GM08714 (cell line): ENCODE data around the gene LATS2.
"Not testable (repeated sequence)": the region's sequence is repeated elsewhere in the genome, so short reads cannot be mapped to it uniquely, and the experiment has no call there.

ENCODE experiments used
- H3K4me3 ChIP-seq: fragments of 200-500 bp; sonication (Bioruptor generic); 2 replicates; pipeline ENCODE4 v1.5.1; 2014; ENCODE audit warnings: mild to moderate bottlenecking, low read length, inconsistent platforms
- ZNF274 ChIP-seq: IDR thresholded peaks from 2 replicates; pipeline ENCODE4 v1.6.1; 2012; ENCODE audit warnings: mild to moderate bottlenecking, low read depth, low read length

Gene LATS2

DNA sequence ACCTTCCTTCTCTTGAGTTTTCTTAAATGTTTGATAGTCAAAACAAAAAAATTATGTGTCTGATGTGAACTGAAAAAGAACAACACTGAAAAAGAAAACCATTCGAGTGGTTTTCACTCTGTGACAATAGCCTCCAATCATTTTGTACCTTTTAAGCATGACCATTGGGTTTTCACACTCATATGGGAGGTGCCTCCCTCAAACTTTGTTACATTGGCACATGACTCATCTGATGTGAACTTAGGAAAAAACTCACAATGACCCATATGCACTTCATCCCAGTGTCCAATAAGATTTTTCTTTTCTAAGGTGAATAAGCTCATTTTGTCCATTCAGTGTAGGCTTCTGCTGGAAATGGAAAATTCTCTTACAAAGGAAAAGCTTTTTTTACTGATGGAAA lies 92.2 kb downstream of the LATS2 start:
- TF ChIP-seq ZNF274 = no peak
- no peak overlapping the region for H3K4me3 ChIP-seq

DNA sequence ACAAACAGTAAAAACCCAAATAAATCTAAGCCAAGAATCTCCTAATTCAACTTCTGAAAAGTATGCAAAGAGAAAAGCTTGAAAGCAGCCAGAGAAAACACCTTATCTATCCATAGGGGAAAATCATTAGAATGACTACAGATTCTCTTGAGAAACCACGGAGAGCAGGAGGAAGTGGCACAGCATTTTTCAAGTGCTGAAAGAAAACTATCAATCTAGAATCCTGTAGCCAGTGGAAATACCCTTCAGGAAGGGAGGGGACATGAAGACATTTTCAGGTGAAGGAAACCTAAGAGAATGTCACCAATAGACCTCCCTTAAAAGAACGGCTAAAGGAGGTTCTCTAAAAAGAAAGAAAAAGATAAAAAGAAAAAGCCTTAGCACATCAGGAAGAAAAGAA lies 92.6 kb downstream of the LATS2 start:
- H3K4me3 ChIP-seq = no peak overlapping the region
- no peak for TF ChIP-seq ZNF274

DNA sequence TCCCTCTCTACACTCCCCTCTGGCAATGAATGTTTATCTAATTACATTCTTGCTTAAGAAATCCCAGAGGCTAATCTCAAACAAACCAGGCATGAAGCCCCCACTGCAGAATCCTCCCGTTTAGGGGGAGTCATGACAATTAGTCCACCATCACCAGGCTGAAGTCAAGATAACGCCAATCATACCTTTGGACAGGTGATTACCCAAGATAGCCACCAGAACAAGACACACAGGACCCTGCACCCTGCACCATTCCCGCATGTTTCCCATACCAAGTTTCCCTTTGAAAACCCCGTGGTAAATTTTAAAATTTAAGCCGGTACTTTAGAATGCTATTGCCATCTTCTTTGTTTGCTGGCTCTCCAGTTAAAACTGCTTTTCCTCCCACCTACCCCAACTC lies 94.0 kb downstream of the LATS2 start:
- no peak for TF ChIP-seq ZNF274
- no peak overlapping the region for H3K4me3 ChIP-seq

- TF ChIP-seq ZNF274 = no peak
- no peak overlapping the region for H3K4me3 ChIP-seq
Measured at GRCh38 chr13:20964904-20965303, 96.5 kb downstream of the LATS2 start.

GRCh38 chr13:20961663-20962062 lies 99.7 kb downstream of the LATS2 start:
- not testable (repeated sequence) for H3K4me3 ChIP-seq

GRCh38 chr13:20960663-20961309 lies 100.6 kb downstream of the LATS2 start:
- H3K4me3 ChIP-seq = no peak overlapping the region
- TF ChIP-seq ZNF274 = no peak

GRCh38 chr13:20957049-20957620 lies 104.3 kb downstream of the LATS2 start:
- H3K4me3 ChIP-seq = not testable (repeated sequence)

DNA sequence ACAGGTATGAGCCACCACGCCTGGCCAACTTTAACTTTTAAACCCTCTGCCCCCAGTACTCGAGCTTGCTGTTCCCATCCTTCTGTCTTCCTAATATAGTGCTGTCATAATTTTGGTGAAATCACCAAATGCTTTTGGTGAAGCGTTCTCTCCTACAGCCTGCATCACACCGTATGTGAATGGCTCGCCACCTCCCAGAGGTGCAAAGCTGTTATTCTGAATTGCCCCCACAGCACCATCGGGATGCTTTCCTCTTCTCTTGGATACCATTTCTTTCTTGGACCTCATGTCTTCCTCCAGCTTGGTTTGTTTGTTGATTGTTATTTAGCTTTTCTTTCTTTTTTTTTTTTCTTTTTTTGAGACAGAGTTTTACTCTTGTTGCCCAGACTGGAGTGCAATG lies 105.9 kb downstream of the LATS2 start:
- no peak for TF ChIP-seq ZNF274

GRCh38 chr13:20953245-20953931 lies 108.0 kb downstream of the LATS2 start:
- no peak overlapping the region for H3K4me3 ChIP-seq
- TF ChIP-seq ZNF274 = no peak

More for the DNA sequence above, 105.9 kb downstream of the LATS2 start:
- H3K4me3 ChIP-seq = no peak overlapping the region

DNA sequence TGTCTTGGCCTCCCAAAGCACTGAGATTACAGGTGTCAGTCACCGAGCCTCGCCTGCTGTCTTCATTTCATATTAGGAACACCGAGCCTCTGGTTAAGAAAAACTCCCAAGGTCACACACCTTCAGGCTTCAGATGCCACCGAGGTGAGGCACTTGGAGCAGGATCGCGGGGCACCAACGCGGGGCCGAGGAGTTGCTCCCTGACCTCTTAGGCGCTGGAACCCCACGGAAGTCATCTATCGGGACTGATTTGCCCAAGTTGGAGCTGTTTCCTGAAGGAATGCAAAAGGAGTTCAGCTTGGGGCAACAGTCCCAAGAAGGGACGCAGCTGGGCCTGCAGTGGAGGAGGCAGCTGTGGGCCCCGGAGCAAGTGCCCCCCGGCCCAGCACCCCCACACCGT lies 108.5 kb downstream of the LATS2 start:
- no peak for TF ChIP-seq ZNF274
- H3K4me3 ChIP-seq = no peak overlapping the region

DNA sequence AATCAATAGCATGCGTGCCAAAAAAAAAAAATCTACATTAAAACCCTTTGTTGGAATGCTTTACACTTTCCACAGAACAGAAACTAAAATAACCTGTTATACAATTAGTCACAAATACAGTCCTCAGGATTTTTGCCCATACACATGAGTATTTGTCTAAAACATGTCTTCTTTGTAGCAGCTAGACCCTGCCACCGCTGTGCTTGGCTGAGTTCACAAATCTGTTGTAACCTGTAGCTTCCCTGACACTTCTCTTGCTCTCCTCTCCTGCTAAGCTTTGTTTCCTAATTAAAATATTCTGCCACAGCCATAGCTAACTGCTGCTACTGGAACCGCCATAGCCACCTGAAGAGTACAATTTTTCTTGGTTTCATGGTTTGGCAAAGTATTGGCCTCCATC lies 113.4 kb downstream of the LATS2 start:
- not testable (repeated sequence) for H3K4me3 ChIP-seq

- no peak overlapping the region; the same call in 1 of the 2 replicates for H3K4me3 ChIP-seq
- TF ChIP-seq ZNF274 = no peak
Measured at GRCh38 chr13:20945952-20946383, 115.4 kb downstream of the LATS2 start.

DNA sequence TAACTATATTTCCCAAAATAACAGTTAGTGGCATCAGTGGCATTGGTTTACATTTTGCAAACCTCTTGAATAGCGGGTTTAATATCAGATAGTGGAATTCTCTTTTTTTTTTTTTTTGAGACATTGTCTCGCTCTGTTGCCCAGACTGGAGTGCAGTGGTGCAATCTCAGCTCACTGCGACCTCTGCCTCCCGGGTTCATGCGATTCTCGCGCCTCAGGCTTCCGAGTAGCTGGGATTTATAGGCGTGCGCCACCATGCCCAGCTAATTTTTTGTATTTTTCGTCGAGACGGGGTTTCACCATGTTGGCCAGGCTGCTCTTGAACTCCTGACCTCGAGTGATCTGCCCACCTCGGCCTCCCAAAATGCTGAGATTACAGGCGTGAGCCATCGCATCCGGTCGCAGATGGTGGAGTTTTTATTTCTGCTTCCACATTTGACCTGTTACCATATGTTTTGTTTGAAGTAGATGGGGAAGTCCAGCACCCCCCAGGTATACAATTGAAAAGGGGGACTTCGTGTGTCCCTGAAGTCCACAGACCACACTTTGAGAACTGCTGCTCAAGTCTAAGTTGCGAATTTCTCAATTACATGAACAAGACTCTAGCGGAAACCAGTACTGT lies 118.3 kb downstream of the LATS2 start:
- no peak overlapping the region for H3K4me3 ChIP-seq
- no peak for TF ChIP-seq ZNF274

- not testable (repeated sequence) for H3K4me3 ChIP-seq
Measured at GRCh38 chr13:20940511-20940910, 120.9 kb downstream of the LATS2 start.

DNA sequence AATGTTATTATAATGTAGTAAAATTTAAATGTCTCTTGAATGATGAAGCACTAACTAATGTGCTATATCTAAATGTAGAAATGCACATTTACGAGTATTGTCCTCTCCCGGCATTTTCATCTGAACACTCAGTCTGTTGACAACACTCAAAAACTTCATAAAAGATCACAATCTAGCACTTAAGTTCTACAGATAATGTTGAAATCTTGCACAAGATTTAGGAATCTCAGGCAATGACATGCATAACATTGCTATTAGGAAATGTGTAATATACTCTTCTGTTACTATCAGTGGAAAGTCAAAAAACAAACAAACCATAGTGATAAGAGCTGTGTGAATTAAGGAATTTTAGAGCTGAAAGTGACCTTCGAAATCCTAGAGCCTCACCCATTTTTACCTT lies 121.3 kb downstream of the LATS2 start:
- no peak overlapping the region for H3K4me3 ChIP-seq
- TF ChIP-seq ZNF274 = no peak

- H3K4me3 ChIP-seq = no peak overlapping the region
- no peak for TF ChIP-seq ZNF274
Measured at GRCh38 chr13:20939662-20940061, 121.7 kb downstream of the LATS2 start.
